Smooth muscle cell (in vitro differentiated cells): ENCODE data around the gene CA11. TPM values are rescaled to one million over a fixed set of nuclear protein-coding genes. Genes with fewer than 3 reads are reported as not detected.

Experiments used
- DNase-seq: peaks from one replicate; lab custom pipeline; 2025; ENCODE audit not compliant: unreplicated experiment; lab: John Stamatoyannopoulos, UW
- H2AFZ ChIP-seq: fragments of 200-600 bp; sonication (generic); 2 replicates; pipeline ENCODE4 v1.6.0; 2016; ENCODE audit warnings: antibody characterized with exemption, low read depth, mild to moderate bottlenecking
- H3F3A ChIP-seq: fragments of 200-600 bp; sonication (generic); 2 replicates; pipeline ENCODE4 v1.6.0; 2017; ENCODE audit warnings: antibody characterized with exemption, low read depth
- H3K27ac ChIP-seq: fragments of 200-600 bp; sonication (generic); 2 replicates; pipeline ENCODE4 v1.5.1; 2016; ENCODE audit warnings: low read depth, mild to moderate bottlenecking
- H3K27me3 ChIP-seq: fragments of 200-600 bp; sonication (generic); 2 replicates; pipeline ENCODE4 v1.6.1; 2016; ENCODE audit warnings: low read depth, mild to moderate bottlenecking
- H3K36me3 ChIP-seq: fragments of 200-600 bp; sonication (generic); 2 replicates; pipeline ENCODE4 v1.5.1; 2016; ENCODE audit warnings: low read depth
- H3K4me1 ChIP-seq: fragments of 200-600 bp; sonication (generic); 2 replicates; pipeline ENCODE4 v1.5.1; 2016; ENCODE audit warnings: low read depth
- H3K4me2 ChIP-seq: fragments of 200-600 bp; sonication (generic); 2 replicates; pipeline ENCODE4 v1.6.0; 2016; ENCODE audit warnings: mild to moderate bottlenecking
- H3K4me3 ChIP-seq: fragments of 200-600 bp; sonication (generic); 2 replicates; pipeline ENCODE4 v1.5.1; 2016; ENCODE audit warnings: mild to moderate bottlenecking
- H3K79me2 ChIP-seq: fragments of 200-600 bp; sonication (generic); 2 replicates; pipeline ENCODE4 v1.6.0; 2016; ENCODE audit warnings: low read depth, mild to moderate bottlenecking
- H3K9ac ChIP-seq: fragments of 200-600 bp; sonication (generic); 2 replicates; pipeline ENCODE4 v1.6.0; 2016; ENCODE audit warnings: low read depth
- H3K9me3 ChIP-seq: fragments of 200-600 bp; sonication (generic); replicated peaks from 2 replicates; pipeline ENCODE4 v1.5.1; 2016; ENCODE audit warnings: low read depth
- H4K20me1 ChIP-seq: fragments of 200-600 bp; sonication (generic); 2 replicates; pipeline ENCODE4 v1.6.0; 2016; ENCODE audit warnings: low read depth
- WGBS: methylation state at CpG from one replicate; pipeline ENCODE4 v1.1.7; 2016; ENCODE audit warnings: low lambda C conversion rate; 5-methylcytosine and 5-hydroxymethylcytosine counted together
- polyA plus RNA-seq: library from polyadenylated mRNA; unstranded; fragments of >200 nt; fragmentation: Nextera tagmentation; extraction: Ambion mirVana; gene quantifications from 2 replicates; pipeline ENCODE4 v1.2.1, GENCODE V29; 2016
- total RNA-seq: library from RNA; depleted of rRNA; stranded (reverse); fragments of >200 nt; gene quantifications from 2 replicates; pipeline ENCODE4 v1.2.3, GENCODE V29; 2014
- TF ChIP-seq, protein P1 (sequence below): fragments of 200-600 bp; sonication (generic); IDR thresholded peaks from 2 replicates; pipeline ENCODE4 v1.5.1; 2017; ENCODE audit warnings: borderline replicate concordance, mild to moderate bottlenecking, antibody characterized with exemption; ENCODE audit not compliant: insufficient read depth, poor library complexity, severe bottlenecking

The CA11 gene
- total and polyA plus RNA-seq, 2 experiments from 2014 or later: 0.09 to 6.9 TPM

DNA sequence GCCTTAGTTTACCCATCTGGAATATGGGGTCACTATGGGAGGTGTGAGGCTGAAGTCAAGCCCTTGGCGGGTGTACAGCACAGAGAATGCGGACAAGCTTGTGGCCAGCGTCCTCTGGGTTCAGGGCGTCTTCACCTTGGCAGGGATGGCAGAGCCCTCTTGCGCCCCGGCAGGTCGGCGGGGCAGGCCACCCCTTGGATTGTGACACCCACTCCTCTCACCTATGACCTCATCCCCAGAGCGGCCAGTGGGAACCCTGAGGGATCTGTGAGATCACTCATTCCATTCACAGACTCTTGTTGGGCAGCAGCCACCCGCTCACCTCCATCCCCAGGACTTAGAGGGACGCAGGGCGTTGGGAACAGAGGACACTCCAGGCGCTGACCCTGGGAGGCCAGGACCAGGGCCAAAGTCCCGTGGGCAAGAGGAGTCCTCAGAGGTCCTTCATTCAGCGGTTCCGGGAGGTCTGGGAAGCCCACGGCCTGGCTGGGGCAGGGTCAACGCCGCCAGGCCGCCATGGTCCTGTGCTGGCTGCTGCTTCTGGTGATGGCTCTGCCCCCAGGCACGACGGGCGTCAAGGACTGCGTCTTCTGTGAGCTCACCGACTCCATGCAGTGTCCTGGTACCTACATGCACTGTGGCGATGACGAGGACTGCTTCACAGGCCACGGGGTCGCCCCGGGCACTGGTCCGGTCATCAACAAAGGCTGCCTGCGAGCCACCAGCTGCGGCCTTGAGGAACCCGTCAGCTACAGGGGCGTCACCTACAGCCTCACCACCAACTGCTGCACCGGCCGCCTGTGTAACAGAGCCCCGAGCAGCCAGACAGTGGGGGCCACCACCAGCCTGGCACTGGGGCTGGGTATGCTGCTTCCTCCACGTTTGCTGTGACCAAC is 39.3 kb downstream of the CA11 start, which contains the start of gene SPACA4:
TSS of gene SPACA4 (plus strand) at position 280 of the 896 bp plus-strand sequence. CDS start at position 517, 237 bp downstream.
- Histone ChIP-seq H3K27me3 (no peaks in the 10 kb centered on the region), H3F3A (no peaks in the 10 kb centered on the region), H2AFZ (no peak within 1 kb of the TSS), H3K36me3 (no peaks in the 10 kb centered on the region), H3K4me2 (no peak within 1 kb of the TSS), H3K79me2 (no peaks in the 10 kb centered on the region), H4K20me1 (no peaks in the 10 kb centered on the region), H3K4me3 (no peak within 1 kb of the TSS), H3K27ac (no peak within 1 kb of the TSS), H3K9ac (no peak within 1 kb of the TSS), H3K9me3 (no peaks in the 10 kb centered on the region), H3K4me1 (no peaks in the 10 kb centered on the region)
- TF ChIP-seq, protein P1, sequence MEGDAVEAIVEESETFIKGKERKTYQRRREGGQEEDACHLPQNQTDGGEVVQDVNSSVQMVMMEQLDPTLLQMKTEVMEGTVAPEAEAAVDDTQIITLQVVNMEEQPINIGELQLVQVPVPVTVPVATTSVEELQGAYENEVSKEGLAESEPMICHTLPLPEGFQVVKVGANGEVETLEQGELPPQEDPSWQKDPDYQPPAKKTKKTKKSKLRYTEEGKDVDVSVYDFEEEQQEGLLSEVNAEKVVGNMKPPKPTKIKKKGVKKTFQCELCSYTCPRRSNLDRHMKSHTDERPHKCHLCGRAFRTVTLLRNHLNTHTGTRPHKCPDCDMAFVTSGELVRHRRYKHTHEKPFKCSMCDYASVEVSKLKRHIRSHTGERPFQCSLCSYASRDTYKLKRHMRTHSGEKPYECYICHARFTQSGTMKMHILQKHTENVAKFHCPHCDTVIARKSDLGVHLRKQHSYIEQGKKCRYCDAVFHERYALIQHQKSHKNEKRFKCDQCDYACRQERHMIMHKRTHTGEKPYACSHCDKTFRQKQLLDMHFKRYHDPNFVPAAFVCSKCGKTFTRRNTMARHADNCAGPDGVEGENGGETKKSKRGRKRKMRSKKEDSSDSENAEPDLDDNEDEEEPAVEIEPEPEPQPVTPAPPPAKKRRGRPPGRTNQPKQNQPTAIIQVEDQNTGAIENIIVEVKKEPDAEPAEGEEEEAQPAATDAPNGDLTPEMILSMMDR: no peak
- no peak for DNase-seq
- 94% methylated on average over 39 of the region's 39 CpGs for WGBS

GRCh38 chr19:48603850-48604249 is 42.1 kb downstream of the CA11 start:
- Histone ChIP-seq H3K79me2 (no peaks in the 10 kb centered on the region), H4K20me1 (no peaks in the 10 kb centered on the region), H2AFZ (no peak overlapping the region), H3K9ac (no peak overlapping the region), H3K27ac (no peak overlapping the region), H3K4me3 (no peak overlapping the region), H3K9me3 (no peaks in the 10 kb centered on the region), H3K27me3 (no peaks in the 10 kb centered on the region), H3K36me3 (no peaks in the 10 kb centered on the region), H3K4me1 (no peaks in the 10 kb centered on the region), H3F3A (no peaks in the 10 kb centered on the region), H3K4me2 (no peak overlapping the region)
- 98% methylated on average over 9 of the region's 9 CpGs for WGBS
- TF ChIP-seq, protein P1: no peak
- DNase-seq: no peak

DNA sequence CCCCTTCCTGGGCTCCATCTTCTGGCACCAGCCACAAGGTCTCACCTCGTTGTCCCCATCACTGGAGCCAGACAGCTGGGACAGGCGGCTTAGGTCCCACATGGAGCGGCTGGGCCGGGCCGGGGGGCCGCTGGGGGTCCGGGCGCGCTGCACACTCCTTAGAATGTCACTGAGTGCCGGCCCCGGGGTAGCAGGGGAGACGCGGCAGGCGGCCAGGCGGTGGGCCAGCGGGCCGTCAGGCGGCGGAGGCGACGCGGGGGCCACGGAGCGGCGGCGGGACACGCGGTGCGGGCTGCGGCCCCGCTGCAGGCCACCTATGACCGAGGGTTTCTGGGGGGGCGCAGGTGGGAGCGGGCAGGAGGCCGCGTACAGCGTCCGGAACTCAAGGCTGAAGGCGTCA is 42.5 kb downstream of the CA11 start:
- no peaks in the 10 kb centered on the region for H3F3A ChIP-seq
- DNase-seq: no peak
- no peaks in the 10 kb centered on the region for H3K27me3 ChIP-seq
- no peak overlapping the region for H3K9ac ChIP-seq
- no peak overlapping the region for H3K27ac ChIP-seq
- H3K36me3 ChIP-seq: no peaks in the 10 kb centered on the region
- no peaks in the 10 kb centered on the region for H3K79me2 ChIP-seq
- H4K20me1 ChIP-seq: no peaks in the 10 kb centered on the region
- no peaks in the 10 kb centered on the region for H3K9me3 ChIP-seq
- no peak overlapping the region for H2AFZ ChIP-seq
- H3K4me2 ChIP-seq: no peak overlapping the region
- 99% methylated on average over 24 of the region's 39 CpGs for WGBS
- H3K4me1 ChIP-seq: no peaks in the 10 kb centered on the region
- TF ChIP-seq, protein P1: no peak
- no peak overlapping the region for H3K4me3 ChIP-seq
